CD4-positive, alpha-beta T cell treated with Interleukin-17A for 4 hours (primary cell): ENCODE data around the gene C1orf146.
"Not testable (repeated sequence)": the region's sequence is repeated elsewhere in the genome, so short reads cannot be mapped to it uniquely, and the experiment has no call there.

Experiments
- DNase-seq: peaks from one replicate; pipeline ENCODE4 v3.0.0-alpha.2; 2020; ENCODE audit warnings: mixed read lengths

Gene C1orf146

DNA sequence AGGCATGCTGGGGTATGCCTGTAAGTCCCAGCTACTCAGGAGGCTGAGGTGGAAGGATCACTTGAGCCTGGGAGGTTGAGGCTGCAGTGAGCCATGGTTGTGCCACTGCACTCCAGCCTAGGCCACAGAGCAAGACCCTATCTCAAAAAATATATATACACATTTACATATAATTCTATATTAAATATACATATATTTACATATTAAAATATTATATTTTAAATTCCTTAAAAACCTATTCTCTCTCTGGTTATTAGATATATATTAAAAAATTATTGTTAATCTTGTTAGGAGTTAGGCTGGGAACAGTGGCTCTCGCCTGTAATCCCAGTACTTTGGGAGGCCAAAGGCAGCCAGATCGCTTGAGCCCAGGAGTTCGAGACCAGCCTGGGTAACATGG, 58.4 kb downstream of the C1orf146 start:
- DNase-seq: no peak

DNA sequence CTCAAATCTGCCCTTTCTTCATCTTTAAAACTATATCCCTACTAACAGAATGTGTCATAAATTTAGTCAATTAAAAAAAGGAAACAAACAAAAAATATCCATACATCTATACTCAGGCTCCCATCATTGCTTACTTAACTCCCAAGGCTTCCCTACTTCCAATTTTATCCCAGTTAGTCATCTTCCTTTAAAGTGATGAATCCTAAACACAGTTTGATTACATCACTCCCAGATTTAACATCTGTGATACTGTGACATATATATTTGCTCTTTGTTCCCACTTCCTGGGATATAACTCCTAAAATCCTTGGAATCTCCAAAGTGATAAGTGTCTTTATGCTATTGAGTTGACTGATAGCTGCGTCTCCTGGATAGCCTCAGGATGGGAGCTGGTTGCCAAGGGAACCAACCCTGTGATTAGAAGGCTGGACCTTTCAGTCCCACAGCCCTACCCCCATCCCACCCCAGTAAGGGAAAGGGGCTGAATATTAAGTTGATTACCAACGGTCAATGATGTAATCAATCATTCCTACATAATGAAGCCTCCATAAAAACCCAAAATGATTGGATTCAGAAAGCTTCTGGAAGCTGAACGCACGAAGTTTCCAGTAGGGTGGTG, 59.5 kb downstream of the C1orf146 start:
- DNase-seq: no peak

DNA sequence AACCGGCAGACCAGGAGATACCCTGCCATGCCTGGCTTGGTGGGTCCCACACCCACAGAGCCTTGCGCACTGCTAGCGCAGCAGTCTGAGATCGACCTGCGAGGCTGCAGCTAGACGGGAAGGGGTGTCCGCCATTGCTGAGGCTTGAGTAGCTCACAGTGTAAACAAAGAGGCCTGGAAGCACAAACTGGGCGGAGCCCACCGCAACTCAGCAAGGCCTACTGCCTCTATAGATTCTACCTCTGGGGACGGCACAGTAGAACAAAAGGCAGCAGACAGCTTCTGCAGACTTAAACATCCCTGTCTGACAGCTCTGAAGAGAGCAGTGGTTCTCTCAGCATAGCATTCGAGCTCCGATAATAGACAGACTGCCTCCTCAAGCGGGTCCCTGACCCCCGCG, 62.1 kb downstream of the C1orf146 start:
- not testable (repeated sequence) for DNase-seq

DNA sequence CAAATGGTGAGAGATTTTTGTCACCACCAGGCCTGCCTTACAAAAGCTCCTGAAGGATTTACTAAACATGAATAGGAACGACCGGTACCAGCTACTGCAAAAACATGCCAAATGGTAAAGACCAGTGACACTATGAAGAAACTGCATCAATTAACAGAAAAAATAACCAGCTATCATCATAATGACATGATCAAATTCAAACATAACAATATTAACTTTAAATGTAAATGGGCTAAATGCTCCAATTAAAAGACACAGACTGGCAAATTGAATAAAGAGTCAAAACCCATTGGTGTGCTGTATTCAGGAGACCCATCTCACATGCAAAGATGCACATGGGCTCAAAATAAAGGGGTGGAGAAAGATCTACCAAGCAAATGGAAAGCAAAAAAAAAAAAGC, 63.7 kb downstream of the C1orf146 start:
- DNase-seq: not testable (repeated sequence)

DNA sequence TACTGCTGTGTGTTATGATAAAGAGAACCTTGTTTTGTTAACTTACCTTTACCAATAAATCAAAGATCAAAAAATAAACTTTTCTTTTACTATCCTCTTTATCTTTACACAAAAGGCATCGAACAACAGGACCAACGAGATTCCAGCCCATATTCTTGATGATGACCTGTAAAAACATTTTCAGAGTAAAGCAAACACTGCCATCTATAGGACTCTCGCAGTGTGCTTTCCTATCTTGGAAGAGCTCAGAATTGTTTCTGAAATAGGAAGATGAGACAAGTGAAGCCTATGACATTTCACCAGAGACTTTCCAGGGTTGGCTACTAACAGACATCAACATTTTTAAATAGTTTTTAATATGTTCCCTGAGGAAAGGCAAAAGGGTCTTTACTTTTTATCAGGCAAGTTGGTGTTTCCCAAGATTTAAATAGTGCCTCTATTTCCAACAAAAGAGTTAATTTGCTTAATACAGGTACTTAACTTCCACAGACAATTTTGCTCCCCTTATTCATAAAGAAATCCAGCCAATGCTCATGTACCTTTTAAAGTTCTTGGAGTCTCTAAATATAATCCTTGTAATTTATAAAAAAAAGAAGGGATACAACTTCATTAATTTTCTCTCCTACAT, 73.8 kb downstream of the C1orf146 start:
- DNase-seq: peak; percentile 11
